Activated T-helper 17 cell treated with anti-CD3 and anti-CD28 coated beads, Interleukin-2, amount 50 U/mL, for 72 hours (primary cell): ENCODE results near the gene CPM. TPM values are rescaled to one million over a fixed set of nuclear protein-coding genes. Genes with fewer than 3 reads are reported as not detected.
A peak's percentile ranks its signal among the peaks of the same experiment; 100 is the strongest.

Experiments
- ATAC-seq: fragments of 150-1000 bp; cut with Tn5 transposase; replicated peaks from 2 replicates; pipeline ENCODE4 v1.10.0; 2021; ENCODE audit warnings: mild to moderate bottlenecking, moderate library complexity
- H3K27ac Mint-ChIP-seq: one replicate; pipeline ENCODE4 v1.8.0; 2022; ENCODE audit warnings: mixed read lengths
- H3K27me3 Mint-ChIP-seq: one replicate; pipeline ENCODE4 v1.8.0; 2022; ENCODE audit warnings: mixed read lengths
- H3K36me3 Mint-ChIP-seq: one replicate; pipeline ENCODE4 v1.8.0; 2022; ENCODE audit warnings: low read depth, mild to moderate bottlenecking, mixed read lengths
- H3K4me1 Mint-ChIP-seq: one replicate; pipeline ENCODE4 v1.8.0; 2022; ENCODE audit warnings: mixed read lengths
- H3K4me3 Mint-ChIP-seq: one replicate; pipeline ENCODE4 v1.8.0; 2022; ENCODE audit warnings: mild to moderate bottlenecking, mixed read lengths
- H3K9me3 Mint-ChIP-seq: one replicate; pipeline ENCODE4 v1.8.0; 2022; ENCODE audit warnings: mixed read lengths
- total RNA-seq, 2 donors: library from RNA; stranded (reverse); gene quantifications; one replicate each; pipeline ENCODE4 v1.2.3, GENCODE V29; 2022

Gene CPM
- 1 to 10 TPM; 3.6 to 6.3 TPM for total RNA-seq

- Mint-ChIP-seq H3K36me3 (peaks cover 5% of the 10 kb centered on the region), H3K9me3 (no peaks in the 10 kb centered on the region), H3K27ac (peak within 1 kb of the TSS; percentile 61), H3K27me3 (peaks cover 4% of the 10 kb centered on the region), H3K4me1 (peaks cover 6% of the 10 kb centered on the region), H3K4me3 (peak within 1 kb of the TSS; percentile 89)
- peak; percentile 98 for ATAC-seq
Measured at GRCh38 chr12:68932961-68933893, at the start of gene CPM. CPM (minus strand) TSS chr12:68933171; CDS start chr12:68932837, 334 bp downstream.

- H3K9me3 Mint-ChIP-seq: no peaks in the 10 kb centered on the region
- H3K27ac Mint-ChIP-seq: no peak overlapping the region
- no peak for ATAC-seq
- peaks cover 4% of the 10 kb centered on the region for H3K4me1 Mint-ChIP-seq
- H3K4me3 Mint-ChIP-seq: no peak overlapping the region
- H3K36me3 Mint-ChIP-seq: no peaks in the 10 kb centered on the region
- peaks cover 9% of the 10 kb centered on the region for H3K27me3 Mint-ChIP-seq
Measured at GRCh38 chr12:68981516-68981915, 48.5 kb upstream of the CPM start.

GRCh38 chr12:68980476-68981212 lies 47.7 kb upstream of the CPM start:
- Mint-ChIP-seq H3K4me3 (no peak overlapping the region), H3K9me3 (no peaks in the 10 kb centered on the region), H3K27me3 (peaks cover 9% of the 10 kb centered on the region), H3K36me3 (no peaks in the 10 kb centered on the region), H3K4me1 (peaks cover 4% of the 10 kb centered on the region), H3K27ac (no peak overlapping the region)
- no peak for ATAC-seq

GRCh38 chr12:68978678-68979077 lies 45.7 kb upstream of the CPM start:
- ATAC-seq: no peak
- no peak overlapping the region for H3K27ac Mint-ChIP-seq
- H3K9me3 Mint-ChIP-seq: no peaks in the 10 kb centered on the region
- H3K27me3 Mint-ChIP-seq: peaks cover 9% of the 10 kb centered on the region
- peaks cover 4% of the 10 kb centered on the region for H3K4me1 Mint-ChIP-seq
- no peak overlapping the region for H3K4me3 Mint-ChIP-seq
- no peaks in the 10 kb centered on the region for H3K36me3 Mint-ChIP-seq

- H3K4me1 Mint-ChIP-seq: peaks cover 4% of the 10 kb centered on the region
- H3K36me3 Mint-ChIP-seq: no peaks in the 10 kb centered on the region
- H3K27me3 Mint-ChIP-seq: peaks cover 9% of the 10 kb centered on the region
- H3K4me3 Mint-ChIP-seq: no peak overlapping the region
- no peak overlapping the region for H3K27ac Mint-ChIP-seq
- no peaks in the 10 kb centered on the region for H3K9me3 Mint-ChIP-seq
- ATAC-seq: no peak
Measured at GRCh38 chr12:68977909-68978610, 45.1 kb upstream of the CPM start.

- Mint-ChIP-seq H3K36me3 (no peaks in the 10 kb centered on the region), H3K27ac (no peak overlapping the region), H3K4me1 (peaks cover 4% of the 10 kb centered on the region), H3K9me3 (no peaks in the 10 kb centered on the region), H3K27me3 (peaks cover 9% of the 10 kb centered on the region), H3K4me3 (no peak overlapping the region)
- no peak for ATAC-seq
Measured at GRCh38 chr12:68977335-68977734, 44.4 kb upstream of the CPM start.

- ATAC-seq: no peak
- no peak overlapping the region for H3K27ac Mint-ChIP-seq
- H3K36me3 Mint-ChIP-seq: no peaks in the 10 kb centered on the region
- peaks cover 4% of the 10 kb centered on the region for H3K4me1 Mint-ChIP-seq
- no peaks in the 10 kb centered on the region for H3K9me3 Mint-ChIP-seq
- H3K27me3 Mint-ChIP-seq: peaks cover 4% of the 10 kb centered on the region
- H3K4me3 Mint-ChIP-seq: no peak overlapping the region
Measured at GRCh38 chr12:68976395-68976841, 43.4 kb upstream of the CPM start.

GRCh38 chr12:68975811-68976210 lies 42.8 kb upstream of the CPM start:
- no peak overlapping the region for H3K27ac Mint-ChIP-seq
- no peaks in the 10 kb centered on the region for H3K9me3 Mint-ChIP-seq
- H3K27me3 Mint-ChIP-seq: peaks cover under 1% of the 10 kb centered on the region
- no peak overlapping the region for H3K4me3 Mint-ChIP-seq
- ATAC-seq: no peak
- no peaks in the 10 kb centered on the region for H3K36me3 Mint-ChIP-seq
- peaks cover 4% of the 10 kb centered on the region for H3K4me1 Mint-ChIP-seq

GRCh38 chr12:68972595-68972994 lies 39.6 kb upstream of the CPM start:
- Mint-ChIP-seq H3K9me3 (no peaks in the 10 kb centered on the region), H3K27me3 (no peaks in the 10 kb centered on the region), H3K36me3 (no peaks in the 10 kb centered on the region), H3K27ac (no peak overlapping the region), H3K4me3 (no peak overlapping the region), H3K4me1 (no peaks in the 10 kb centered on the region)
- ATAC-seq: peak; percentile 29

- ATAC-seq: peak; percentile 83
- Mint-ChIP-seq H3K36me3 (no peaks in the 10 kb centered on the region), H3K4me1 (no peaks in the 10 kb centered on the region), H3K4me3 (no peak overlapping the region), H3K27me3 (no peaks in the 10 kb centered on the region), H3K27ac (no peak overlapping the region), H3K9me3 (no peaks in the 10 kb centered on the region)
Measured at GRCh38 chr12:68971404-68971803, 38.4 kb upstream of the CPM start.

- H3K27me3 Mint-ChIP-seq: no peaks in the 10 kb centered on the region
- no peaks in the 10 kb centered on the region for H3K9me3 Mint-ChIP-seq
- H3K27ac Mint-ChIP-seq: no peak overlapping the region
- H3K36me3 Mint-ChIP-seq: no peaks in the 10 kb centered on the region
- no peak for ATAC-seq
- no peak overlapping the region for H3K4me3 Mint-ChIP-seq
- H3K4me1 Mint-ChIP-seq: no peaks in the 10 kb centered on the region
Measured at GRCh38 chr12:68970951-68971350, 38.0 kb upstream of the CPM start.

GRCh38 chr12:68970306-68970705 lies 37.3 kb upstream of the CPM start:
- H3K4me1 Mint-ChIP-seq: no peaks in the 10 kb centered on the region
- H3K27ac Mint-ChIP-seq: no peak overlapping the region
- ATAC-seq: no peak
- no peak overlapping the region for H3K4me3 Mint-ChIP-seq
- no peaks in the 10 kb centered on the region for H3K36me3 Mint-ChIP-seq
- no peaks in the 10 kb centered on the region for H3K27me3 Mint-ChIP-seq
- no peaks in the 10 kb centered on the region for H3K9me3 Mint-ChIP-seq

- ATAC-seq: no peak
- Mint-ChIP-seq H3K4me1 (peaks cover 11% of the 10 kb centered on the region), H3K27me3 (no peaks in the 10 kb centered on the region), H3K36me3 (no peaks in the 10 kb centered on the region), H3K9me3 (no peaks in the 10 kb centered on the region), H3K4me3 (no peak overlapping the region), H3K27ac (no peak overlapping the region)
Measured at GRCh38 chr12:68967046-68967445, 34.1 kb upstream of the CPM start.
